ENCODE measurements around the gene RBM46. TPM values are rescaled to one million over a fixed set of nuclear protein-coding genes. Genes with fewer than 3 reads are reported as not detected.
A peak's percentile ranks its signal among the peaks of the same experiment; 100 is the strongest.

The RBM46 gene, protein sequence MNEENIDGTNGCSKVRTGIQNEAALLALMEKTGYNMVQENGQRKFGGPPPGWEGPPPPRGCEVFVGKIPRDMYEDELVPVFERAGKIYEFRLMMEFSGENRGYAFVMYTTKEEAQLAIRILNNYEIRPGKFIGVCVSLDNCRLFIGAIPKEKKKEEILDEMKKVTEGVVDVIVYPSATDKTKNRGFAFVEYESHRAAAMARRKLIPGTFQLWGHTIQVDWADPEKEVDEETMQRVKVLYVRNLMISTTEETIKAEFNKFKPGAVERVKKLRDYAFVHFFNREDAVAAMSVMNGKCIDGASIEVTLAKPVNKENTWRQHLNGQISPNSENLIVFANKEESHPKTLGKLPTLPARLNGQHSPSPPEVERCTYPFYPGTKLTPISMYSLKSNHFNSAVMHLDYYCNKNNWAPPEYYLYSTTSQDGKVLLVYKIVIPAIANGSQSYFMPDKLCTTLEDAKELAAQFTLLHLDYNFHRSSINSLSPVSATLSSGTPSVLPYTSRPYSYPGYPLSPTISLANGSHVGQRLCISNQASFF
- total RNA-seq: under 1 TPM; 0.06 to 0.10 TPM
- polyA plus RNA-seq (ENCODE audit: insufficient read length in 2 of 2): under 1 TPM; 0.05 to 0.10 TPM
- long read RNA-seq, donor 1: 0 reads
- long read RNA-seq, donor 2: 0 reads
- long read RNA-seq, donor 3: 0 reads
- long read RNA-seq, donor 4: 0 reads

DNA sequence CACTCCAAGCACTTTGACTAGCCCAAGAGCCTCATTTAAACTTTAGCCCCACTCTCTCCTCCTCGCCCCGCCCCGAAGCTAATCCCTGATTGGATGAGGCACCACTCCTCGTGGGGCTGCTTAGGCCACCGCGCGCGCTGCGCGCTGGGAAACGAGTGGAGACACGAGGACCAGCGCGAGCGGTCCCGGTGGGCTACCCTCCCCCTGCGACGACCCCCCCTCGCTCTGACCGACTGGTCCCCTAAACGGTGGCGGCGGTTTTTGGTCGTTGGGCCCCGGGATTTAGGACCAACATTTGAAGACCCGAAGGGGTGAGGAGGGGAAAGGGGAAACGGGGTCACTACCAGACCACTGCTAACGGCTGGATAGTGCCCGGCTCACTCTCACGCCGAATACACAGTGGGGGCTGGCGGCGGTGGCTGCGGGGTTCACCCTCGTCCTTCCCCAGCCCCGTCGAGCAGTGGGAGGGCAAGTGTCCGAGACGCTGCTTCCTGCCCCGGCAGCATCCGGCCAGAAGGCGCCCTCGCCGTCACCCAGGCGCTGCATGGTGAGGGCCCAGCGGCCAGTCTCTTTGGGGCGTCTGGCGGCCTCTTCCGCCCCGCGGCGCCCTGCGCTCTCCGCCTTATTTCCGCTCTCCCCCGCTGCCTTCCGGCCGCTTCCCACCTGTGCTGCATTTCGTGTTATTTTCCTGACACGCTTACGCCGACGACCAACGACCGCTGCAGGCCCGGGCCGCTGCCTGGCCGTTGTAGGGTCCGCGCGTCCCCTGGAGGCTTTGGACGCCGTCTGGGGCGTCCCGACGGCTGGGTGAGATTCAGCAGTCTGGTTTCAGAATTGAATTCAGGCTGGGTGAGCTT is at the start of gene RBM46:
Gene RBM46 (plus strand): TSS at position 147 of the 857 bp plus-strand sequence. CDS start 15,481 bp downstream, outside the sequence.
- Histone ChIP-seq H3K27ac (ENCODE audit: low read depth, low read length) (no peak within 1 kb of the TSS), H3K27me3 (ENCODE audit: control insufficient read depth, insufficient read depth, low read length) (peaks cover 5% of the 10 kb centered on the region), H3K36me3 (ENCODE audit: control insufficient read depth, insufficient read depth, low read length) (no peaks in the 10 kb centered on the region), H3K4me1 (ENCODE audit: control insufficient read depth, insufficient read depth, low read length) (peaks cover 7% of the 10 kb centered on the region), H3K4me3 (ENCODE audit: low read depth, low read length) (no peak within 1 kb of the TSS), H3K9me3 (ENCODE audit: control insufficient read depth, insufficient read depth, low read length) (no peaks in the 10 kb centered on the region)
- no peak for DNase-seq (ENCODE audit: low read depth in 4 of 6, low spot score in 6 of 6)
- whole genome bisulfite sequencing (ENCODE audit: insufficient coverage): 79% methylated on average over 76 of the region's 76 CpGs

- no peak for DNase-seq (ENCODE audit: low read depth in 4 of 6, low spot score in 6 of 6)
- no peaks in the 10 kb centered on the region for H3K9me3 ChIP-seq (ENCODE audit: control insufficient read depth, insufficient read depth, low read length)
- H3K27ac ChIP-seq (ENCODE audit: low read depth, low read length): no peak overlapping the region
- H3K4me1 ChIP-seq (ENCODE audit: control insufficient read depth, insufficient read depth, low read length): no peaks in the 10 kb centered on the region
- H3K27me3 ChIP-seq (ENCODE audit: control insufficient read depth, insufficient read depth, low read length): no peaks in the 10 kb centered on the region
- no peak overlapping the region for H3K4me3 ChIP-seq (ENCODE audit: low read depth, low read length)
- H3K36me3 ChIP-seq (ENCODE audit: control insufficient read depth, insufficient read depth, low read length): no peaks in the 10 kb centered on the region
Observed at GRCh38 chr4:154731756-154732155, 49.3 kb upstream of the RBM46 start.

GRCh38 chr4:154732669-154733068 is 48.4 kb upstream of the RBM46 start:
- H3K27me3 ChIP-seq (ENCODE audit: control insufficient read depth, insufficient read depth, low read length): no peaks in the 10 kb centered on the region
- H3K9me3 ChIP-seq (ENCODE audit: control insufficient read depth, insufficient read depth, low read length): no peaks in the 10 kb centered on the region
- no peak overlapping the region for H3K27ac ChIP-seq (ENCODE audit: low read depth, low read length)
- no peaks in the 10 kb centered on the region for H3K36me3 ChIP-seq (ENCODE audit: control insufficient read depth, insufficient read depth, low read length)
- H3K4me1 ChIP-seq (ENCODE audit: control insufficient read depth, insufficient read depth, low read length): no peaks in the 10 kb centered on the region
- 82% methylated on average over 4 of the region's 4 CpGs for WGBS (ENCODE audit: insufficient coverage)
- DNase-seq (ENCODE audit: low read depth in 4 of 6, low spot score in 6 of 6): no peak
- no peak overlapping the region for H3K4me3 ChIP-seq (ENCODE audit: low read depth, low read length)

- Histone ChIP-seq H3K27me3 (ENCODE audit: control insufficient read depth, insufficient read depth, low read length) (peaks cover 16% of the 10 kb centered on the region), H3K9me3 (ENCODE audit: control insufficient read depth, insufficient read depth, low read length) (no peaks in the 10 kb centered on the region), H3K36me3 (ENCODE audit: control insufficient read depth, insufficient read depth, low read length) (no peaks in the 10 kb centered on the region), H3K4me1 (ENCODE audit: control insufficient read depth, insufficient read depth, low read length) (peaks cover 1% of the 10 kb centered on the region), H3K27ac (ENCODE audit: low read depth, low read length) (no peak overlapping the region), H3K4me3 (ENCODE audit: low read depth, low read length) (no peak overlapping the region)
- no CpG with 5 or more reads among the region's 1 CpG for WGBS (ENCODE audit: insufficient coverage)
- DNase-seq (ENCODE audit: low read depth in 4 of 6, low spot score in 6 of 6): no peak
Observed at GRCh38 chr4:154736770-154737169, 44.3 kb upstream of the RBM46 start.

- Histone ChIP-seq H3K4me3 (ENCODE audit: low read depth, low read length) (no peak overlapping the region), H3K4me1 (ENCODE audit: control insufficient read depth, insufficient read depth, low read length) (peaks cover 18% of the 10 kb centered on the region), H3K27ac (ENCODE audit: low read depth, low read length) (no peak overlapping the region), H3K27me3 (ENCODE audit: control insufficient read depth, insufficient read depth, low read length) (peaks cover 33% of the 10 kb centered on the region), H3K36me3 (ENCODE audit: control insufficient read depth, insufficient read depth, low read length) (no peaks in the 10 kb centered on the region), H3K9me3 (ENCODE audit: control insufficient read depth, insufficient read depth, low read length) (no peaks in the 10 kb centered on the region)
- no peak for DNase-seq (ENCODE audit: low read depth in 4 of 6, low spot score in 6 of 6)
- WGBS (ENCODE audit: insufficient coverage): no CpG with 5 or more reads among the region's 2 CpGs
Observed at GRCh38 chr4:154738426-154738825, 42.6 kb upstream of the RBM46 start.

GRCh38 chr4:154739111-154739510 is 42.0 kb upstream of the RBM46 start:
- Histone ChIP-seq H3K9me3 (ENCODE audit: control insufficient read depth, insufficient read depth, low read length) (no peaks in the 10 kb centered on the region), H3K27ac (ENCODE audit: low read depth, low read length) (no peak overlapping the region), H3K4me3 (ENCODE audit: low read depth, low read length) (no peak overlapping the region), H3K36me3 (ENCODE audit: control insufficient read depth, insufficient read depth, low read length) (no peaks in the 10 kb centered on the region), H3K4me1 (ENCODE audit: control insufficient read depth, insufficient read depth, low read length) (peaks cover 25% of the 10 kb centered on the region), H3K27me3 (ENCODE audit: control insufficient read depth, insufficient read depth, low read length) (peaks cover 39% of the 10 kb centered on the region)
- no peak for DNase-seq (ENCODE audit: low read depth in 4 of 6, low spot score in 6 of 6)

- DNase-seq (ENCODE audit: low read depth in 4 of 6, low spot score in 6 of 6): peak in 1 of 6 donors; percentile 3
- WGBS (ENCODE audit: insufficient coverage): 49% methylated on average over 21 of the region's 24 CpGs
Observed at GRCh38 chr4:154740462-154740861, 40.6 kb upstream of the RBM46 start.

DNA sequence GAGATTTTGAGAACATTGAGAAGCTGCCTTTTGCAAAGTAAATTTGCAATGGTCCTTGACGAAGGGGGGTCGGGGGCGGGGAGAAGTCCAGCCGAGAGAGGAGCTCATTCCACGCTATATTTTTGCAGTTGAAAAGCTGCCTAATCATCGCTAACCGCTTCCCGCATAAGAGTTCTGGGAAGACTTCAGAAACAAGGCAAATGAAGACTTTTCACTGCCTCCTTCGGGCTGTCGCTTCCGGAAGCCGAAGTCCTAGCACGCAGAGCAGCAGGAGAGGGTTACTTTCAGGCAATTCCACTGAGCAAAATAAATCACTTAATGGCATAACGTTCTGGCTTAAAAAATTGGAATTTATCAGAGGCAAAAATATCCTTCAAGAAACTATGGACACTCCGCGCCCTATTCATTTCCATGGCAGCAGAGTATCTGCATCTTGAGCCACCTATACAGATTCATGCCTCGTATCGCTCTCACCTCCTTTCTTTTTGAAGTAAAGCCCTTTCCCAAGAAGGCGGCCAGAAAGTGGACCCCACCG is 39.9 kb upstream of the RBM46 start:
- 24% methylated on average over 15 of the region's 20 CpGs for WGBS (ENCODE audit: insufficient coverage)
- Histone ChIP-seq H3K27me3 (ENCODE audit: control insufficient read depth, insufficient read depth, low read length) (peaks cover 57% of the 10 kb centered on the region), H3K4me1 (ENCODE audit: control insufficient read depth, insufficient read depth, low read length) (peaks cover 32% of the 10 kb centered on the region), H3K9me3 (ENCODE audit: control insufficient read depth, insufficient read depth, low read length) (no peaks in the 10 kb centered on the region), H3K27ac (ENCODE audit: low read depth, low read length) (no peak overlapping the region), H3K4me3 (ENCODE audit: low read depth, low read length) (no peak overlapping the region), H3K36me3 (ENCODE audit: control insufficient read depth, insufficient read depth, low read length) (no peaks in the 10 kb centered on the region)
- DNase-seq (ENCODE audit: low read depth in 4 of 6, low spot score in 6 of 6): peak in 2 of 6 donors; percentile 14 to 42

More at GRCh38 chr4:154740462-154740861, 40.6 kb upstream of the RBM46 start:
- Histone ChIP-seq H3K4me3 (ENCODE audit: low read depth, low read length) (no peak overlapping the region), H3K27me3 (ENCODE audit: control insufficient read depth, insufficient read depth, low read length) (peaks cover 51% of the 10 kb centered on the region), H3K27ac (ENCODE audit: low read depth, low read length) (no peak overlapping the region), H3K36me3 (ENCODE audit: control insufficient read depth, insufficient read depth, low read length) (no peaks in the 10 kb centered on the region), H3K4me1 (ENCODE audit: control insufficient read depth, insufficient read depth, low read length) (peaks cover 32% of the 10 kb centered on the region), H3K9me3 (ENCODE audit: control insufficient read depth, insufficient read depth, low read length) (no peaks in the 10 kb centered on the region)

All from spinal cord (tissue), 10 donors.